ENCODE results near the gene CTNNA2.

The CTNNA2 gene

GRCh38 chr2:80377071-80377470, 864.2 kb downstream of the CTNNA2 start:
- Histone ChIP-seq H3K4me3 (ENCODE audit: low read depth, low read length) (no peak overlapping the region), H3K36me3 (replicated peaks) (no peaks in the 10 kb centered on the region), H3K27ac (no peak overlapping the region), H3K27me3 (replicated peaks) (no peaks in the 10 kb centered on the region)
- no peak for TF ChIP-seq CTCF (IDR thresholded peaks at IDR 0.05; ENCODE audit: low read depth, low read length, missing control alignments)
- DNase-seq = no peak
- in situ Hi-C loops (cut with HindIII; ENCODE audit: low pct_ligation_motif_present, low sequenced_read_pairs) = no loop called here

GRCh38 chr2:80380736-80381135, 867.9 kb downstream of the CTNNA2 start:
- H3K27ac ChIP-seq = no peak overlapping the region
- H3K36me3 ChIP-seq (replicated peaks) = no peaks in the 10 kb centered on the region
- in situ Hi-C loops (cut with HindIII; ENCODE audit: low pct_ligation_motif_present, low sequenced_read_pairs) = no loop called here
- DNase-seq = no peak
- H3K4me3 ChIP-seq (ENCODE audit: low read depth, low read length) = no peak overlapping the region
- no peaks in the 10 kb centered on the region for H3K27me3 ChIP-seq (replicated peaks)
- TF ChIP-seq CTCF (IDR thresholded peaks at IDR 0.05; ENCODE audit: low read depth, low read length, missing control alignments) = no peak

GRCh38 chr2:80381666-80382065, 868.8 kb downstream of the CTNNA2 start:
- in situ Hi-C loops (cut with HindIII; ENCODE audit: low pct_ligation_motif_present, low sequenced_read_pairs) = no loop called here
- Histone ChIP-seq H3K27ac (no peak overlapping the region), H3K36me3 (replicated peaks) (no peaks in the 10 kb centered on the region), H3K4me3 (ENCODE audit: low read depth, low read length) (no peak overlapping the region), H3K27me3 (replicated peaks) (no peaks in the 10 kb centered on the region)
- no peak for TF ChIP-seq CTCF (IDR thresholded peaks at IDR 0.05; ENCODE audit: low read depth, low read length, missing control alignments)
- DNase-seq = no peak

- TF ChIP-seq CTCF (IDR thresholded peaks at IDR 0.05; ENCODE audit: low read depth, low read length, missing control alignments) = no peak
- H3K36me3 ChIP-seq (replicated peaks) = no peaks in the 10 kb centered on the region
- no peak for DNase-seq
- H3K27me3 ChIP-seq (replicated peaks) = no peaks in the 10 kb centered on the region
- H3K4me3 ChIP-seq (ENCODE audit: low read depth, low read length) = no peak overlapping the region
- in situ Hi-C loops (cut with HindIII; ENCODE audit: low pct_ligation_motif_present, low sequenced_read_pairs) = no loop called here
- no peak overlapping the region for H3K27ac ChIP-seq
Observed at GRCh38 chr2:80392441-80392840, 879.6 kb downstream of the CTNNA2 start.

GRCh38 chr2:80393991-80394390, 881.1 kb downstream of the CTNNA2 start:
- Histone ChIP-seq H3K4me3 (ENCODE audit: low read depth, low read length) (no peak overlapping the region), H3K27me3 (replicated peaks) (no peaks in the 10 kb centered on the region), H3K36me3 (replicated peaks) (no peaks in the 10 kb centered on the region), H3K27ac (no peak overlapping the region)
- TF ChIP-seq CTCF (IDR thresholded peaks at IDR 0.05; ENCODE audit: low read depth, low read length, missing control alignments) = no peak
- no peak for DNase-seq
- in situ Hi-C loops (cut with HindIII; ENCODE audit: low pct_ligation_motif_present, low sequenced_read_pairs) = no loop called here

- in situ Hi-C loops (cut with HindIII; ENCODE audit: low pct_ligation_motif_present, low sequenced_read_pairs) = no loop called here
- Histone ChIP-seq H3K36me3 (replicated peaks) (no peaks in the 10 kb centered on the region), H3K27ac (no peak overlapping the region), H3K27me3 (replicated peaks) (no peaks in the 10 kb centered on the region), H3K4me3 (ENCODE audit: low read depth, low read length) (no peak overlapping the region)
- TF ChIP-seq CTCF (IDR thresholded peaks at IDR 0.05; ENCODE audit: low read depth, low read length, missing control alignments) = no peak
- DNase-seq = no peak
Observed at GRCh38 chr2:80395251-80395650, 882.4 kb downstream of the CTNNA2 start.

Measured in brain microvascular endothelial cell (primary cell).